Adipose tissue (tissue), 3 donors: ENCODE data around the gene UROC1. TPM values are rescaled to one million over a fixed set of nuclear protein-coding genes. Genes with fewer than 3 reads are reported as not detected.

Experiments used
- H3K27ac ChIP-seq: one replicate; pipeline ENCODE4 v1.5.1; 2013; ENCODE audit warnings: low read depth, low read length
- WGBS, 3 donors: extraction: QIAGEN DNeasy Blood & Tissue Kit; methylation state at CpG; one replicate each; pipeline ENCODE4 v1.1.7; 2013; 5-methylcytosine and 5-hydroxymethylcytosine counted together
- polyA plus RNA-seq, 3 donors: library from polyadenylated mRNA; stranded (reverse); fragments of 200-250 nt; gene quantifications; one replicate each; pipeline ENCODE4 v1.2.3, GENCODE V29; 2013
- donor health status: healthy with polysubstance abuse.
- donor health status: Bipolar disorder and iron deficiency.
- donor health status: healthy.

UROC1 gene
- polyA plus RNA-seq, 3 donors: not detected

GRCh38 chr3:126488886-126489569 is 28.5 kb downstream of the UROC1 start:
- 91 to 96% (median 92%) methylated on average over 16 of the region's 16 CpGs for WGBS, 3 donors

GRCh38 chr3:126488185-126488584 is 29.4 kb downstream of the UROC1 start:
- 83 to 91% (median 84%) methylated on average over 14 of the region's 14 CpGs for WGBS, 3 donors
- no peak overlapping the region for H3K27ac ChIP-seq

More at GRCh38 chr3:126488886-126489569, 28.5 kb downstream of the UROC1 start:
- H3K27ac ChIP-seq: no peak overlapping the region

GRCh38 chr3:126487151-126487771 is 30.3 kb downstream of the UROC1 start:
- no peak overlapping the region for H3K27ac ChIP-seq
- 37 to 44% (median 39%) methylated on average over 17 of the region's 17 CpGs for WGBS, 3 donors

- H3K27ac ChIP-seq: no peak overlapping the region
Observed at GRCh38 chr3:126486360-126486847, 31.2 kb downstream of the UROC1 start.

GRCh38 chr3:126485956-126486355 is 31.6 kb downstream of the UROC1 start:
- WGBS, 3 donors: 95 to 98% (median 96%) methylated on average over 9 of the region's 9 CpGs
- no peak overlapping the region for H3K27ac ChIP-seq

More at GRCh38 chr3:126486360-126486847, 31.2 kb downstream of the UROC1 start:
- 76 to 87% (median 80%) methylated on average over 14 of the region's 14 CpGs for WGBS, 3 donors

GRCh38 chr3:126485176-126485897 is 32.2 kb downstream of the UROC1 start:
- no peak overlapping the region for H3K27ac ChIP-seq
- 81 to 88% (median 86%) methylated on average over 8 of the region's 8 CpGs for WGBS, 3 donors

GRCh38 chr3:126484662-126485061 is 32.9 kb downstream of the UROC1 start:
- WGBS, 3 donors: 75 to 86% (median 81%) methylated on average over 3 of the region's 3 CpGs

GRCh38 chr3:126484148-126484547 is 33.4 kb downstream of the UROC1 start:
- H3K27ac ChIP-seq: no peak overlapping the region
- 42 to 77% (median 71%) methylated on average over 3 of the region's 3 CpGs for WGBS, 3 donors

More at GRCh38 chr3:126484662-126485061, 32.9 kb downstream of the UROC1 start:
- H3K27ac ChIP-seq: no peak overlapping the region

GRCh38 chr3:126483321-126483761 is 34.2 kb downstream of the UROC1 start:
- 86 to 93% (median 86%) methylated on average over 14 of the region's 14 CpGs for WGBS, 3 donors
- H3K27ac ChIP-seq: no peak overlapping the region

- no peak overlapping the region for H3K27ac ChIP-seq
- WGBS, 3 donors: 84 to 93% (median 92%) methylated on average over 15 of the region's 15 CpGs
Observed at GRCh38 chr3:126482503-126483255, 34.9 kb downstream of the UROC1 start.

GRCh38 chr3:126481808-126482502 is 35.6 kb downstream of the UROC1 start:
- WGBS, 3 donors: 77 to 91% (median 82%) methylated on average over 14 to 16 of the region's 16 CpGs
- no peak overlapping the region for H3K27ac ChIP-seq

GRCh38 chr3:126480861-126481260 is 36.7 kb downstream of the UROC1 start:
- H3K27ac ChIP-seq: no peak overlapping the region
- 73 to 77% (median 75%) methylated on average over 8 of the region's 8 CpGs for WGBS, 3 donors

- H3K27ac ChIP-seq: no peak overlapping the region
- 78 to 92% (median 91%) methylated on average over 5 of the region's 5 CpGs for WGBS, 3 donors
Observed at GRCh38 chr3:126480206-126480605, 37.4 kb downstream of the UROC1 start.

- no peak overlapping the region for H3K27ac ChIP-seq
- WGBS, 3 donors: 82 to 89% (median 89%) methylated on average over 1 of the region's 1 CpG
Observed at GRCh38 chr3:126479642-126480041, 37.9 kb downstream of the UROC1 start.

- H3K27ac ChIP-seq: no peak overlapping the region
- 92 to 97% (median 95%) methylated on average over 14 of the region's 14 CpGs for WGBS, 3 donors
Observed at GRCh38 chr3:126478581-126479310, 38.8 kb downstream of the UROC1 start.

- WGBS, 3 donors: 53 to 63% (median 54%) methylated on average over 4 of the region's 4 CpGs
- no peak overlapping the region for H3K27ac ChIP-seq
Observed at GRCh38 chr3:126477061-126477380, 40.6 kb downstream of the UROC1 start.
